AG04450 (cell line): ENCODE results near the gene ALG12. TPM values are rescaled to one million over a fixed set of nuclear protein-coding genes. Genes with fewer than 3 reads are reported as not detected.

Experiments used
- CTCF ChIA-PET: fragments of 300-600, 350-600 bp; formaldehyde crosslinking; extraction: SDS; loops from one replicate; lab custom pipeline; 2022; ENCODE audit warnings: antibody characterized with exemption, inconsistent platforms; lab: Charles Lee
- POLR2A ChIA-PET: fragments of 350-600 bp; formaldehyde crosslinking; extraction: SDS; loops from one replicate; lab custom pipeline; 2021; ENCODE audit warnings: antibody characterized with exemption, inconsistent platforms; lab: Yijun Ruan, JAX
- DNase-seq: peaks from one replicate; pipeline ENCODE4 v3.0.0-alpha.2; 2011; ENCODE audit warnings: low read depth, low spot score
- H3K27ac ChIP-seq: one replicate; pipeline ENCODE4 v1.5.1; 2012; ENCODE audit warnings: low read depth, low read length, control low read depth
- H3K27me3 ChIP-seq: one replicate; pipeline ENCODE4 v1.6.0; 2012; ENCODE audit warnings: low read length; ENCODE audit not compliant: control insufficient read depth, insufficient read depth
- H3K4me3 ChIP-seq: 2 replicates; pipeline ENCODE4 v1.5.1; 2011; ENCODE audit warnings: mild to moderate bottlenecking, low read depth, low read length, control low read depth
- H3K9me3 ChIP-seq: 2 replicates; pipeline ENCODE4 v1.5.1; 2012; ENCODE audit warnings: low read length; ENCODE audit not compliant: control insufficient read depth, insufficient read depth
- CTCF ChIP-seq: IDR thresholded peaks from 2 replicates; pipeline ENCODE4 v1.5.1; 2011; ENCODE audit warnings: low read depth, low read length, control low read depth, inconsistent platforms
- polyA plus RNA-seq: library from polyadenylated mRNA; depleted of rRNA; stranded (reverse); fragments of >200 nt; gene quantifications from 2 replicates; pipeline ENCODE4 v1.2.3, GENCODE V29; 2011

Gene ALG12
- polyA plus RNA-seq, 1 experiment = 5.6 TPM

- no peak for TF ChIP-seq CTCF
- ChIA-PET POLR2A (no interaction called here), CTCF (no interaction called here)
- Histone ChIP-seq H3K4me3 (no peak overlapping the region), H3K27ac (no peak overlapping the region), H3K27me3 (no peaks in the 10 kb centered on the region), H3K9me3 (no peaks in the 10 kb centered on the region; the same call in 1 of the 2 replicates)
- DNase-seq = no peak
Observed at GRCh38 chr22:49954354-49954753, 36.1 kb upstream of the ALG12 start.

DNA sequence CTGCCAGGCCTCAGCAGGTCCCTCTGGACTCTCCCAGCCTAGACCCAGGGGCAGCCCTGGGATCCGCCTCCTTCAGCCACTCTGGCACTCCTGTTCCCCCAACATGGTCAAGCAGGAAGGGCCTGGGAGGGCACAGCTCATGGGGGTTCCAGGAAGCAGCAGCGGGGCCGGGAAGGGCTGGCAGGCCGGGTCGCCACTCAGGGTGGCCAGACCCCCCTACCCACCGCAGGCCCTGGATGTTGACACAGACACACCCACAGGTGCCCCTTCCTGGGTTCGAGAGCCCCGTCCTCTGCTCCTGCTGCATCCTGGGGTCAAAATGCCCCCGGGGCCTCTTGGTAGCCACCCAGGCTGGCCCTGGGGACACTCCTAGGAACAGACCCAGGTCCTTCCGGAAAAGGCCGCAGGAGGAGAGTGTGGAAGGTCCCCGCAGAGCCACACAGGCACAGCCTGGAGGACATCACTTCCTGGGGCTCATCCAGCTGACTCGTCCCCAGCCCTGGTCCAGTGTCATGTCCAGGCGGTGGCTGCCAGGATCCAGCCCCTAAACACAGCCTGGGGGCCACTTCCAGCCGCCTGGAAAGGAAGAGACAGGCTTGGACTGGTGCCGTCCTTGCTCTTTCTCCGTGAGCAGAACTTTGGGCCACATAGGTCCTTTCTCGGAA lies 35.6 kb upstream of the ALG12 start:
- Histone ChIP-seq H3K27ac (no peak overlapping the region), H3K27me3 (no peaks in the 10 kb centered on the region), H3K4me3 (no peak overlapping the region), H3K9me3 (no peaks in the 10 kb centered on the region; the same call in 1 of the 2 replicates)
- CTCF ChIA-PET = no interaction called here
- TF ChIP-seq CTCF = no peak
- POLR2A ChIA-PET = no interaction called here
- DNase-seq = no peak

DNA sequence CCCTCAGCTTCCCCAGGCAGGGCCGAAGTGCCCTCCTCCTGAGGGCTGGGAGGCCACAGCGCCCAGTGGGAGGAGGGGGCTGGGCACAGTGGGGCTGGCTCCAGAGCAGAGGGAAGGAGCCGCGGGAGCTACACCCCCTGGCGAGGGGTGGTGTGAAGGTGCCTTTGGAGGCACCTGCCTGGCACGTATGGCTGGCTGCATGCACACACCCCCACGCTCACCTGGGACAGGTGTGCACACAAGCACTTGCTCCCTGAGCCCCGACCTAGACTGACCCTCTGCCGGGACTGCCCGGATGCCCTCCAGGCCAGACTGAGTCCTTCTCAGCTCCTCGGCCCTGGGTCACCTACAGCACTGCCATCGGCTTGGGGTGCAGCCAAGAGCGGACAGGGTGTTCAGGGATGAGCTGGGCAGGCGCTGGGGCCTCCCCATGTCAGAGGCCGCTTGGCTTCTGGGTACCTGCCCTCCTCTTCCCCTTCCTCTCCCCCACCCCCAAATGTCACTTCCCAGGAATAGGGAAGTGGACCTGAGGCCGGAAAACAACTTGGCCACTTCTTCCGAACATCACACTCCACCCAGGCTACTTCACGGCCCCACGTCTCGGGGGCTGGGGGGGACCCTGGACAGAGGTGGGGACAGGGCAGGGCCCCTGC lies 34.9 kb upstream of the ALG12 start:
- DNase-seq = no peak
- Histone ChIP-seq H3K27me3 (no peaks in the 10 kb centered on the region), H3K4me3 (no peak overlapping the region), H3K27ac (peak overlapping the region; percentile 87), H3K9me3 (no peaks in the 10 kb centered on the region; the same call in 1 of the 2 replicates)
- no peak for TF ChIP-seq CTCF
- CTCF ChIA-PET = no interaction called here
- POLR2A ChIA-PET = interaction anchor here (1.6 to 1.9 kb wide), 2 partner anchors 8 to 17 kb away, joined by 14 to 18 read pairs; partner anchors contain the start of gene PIM3

DNA sequence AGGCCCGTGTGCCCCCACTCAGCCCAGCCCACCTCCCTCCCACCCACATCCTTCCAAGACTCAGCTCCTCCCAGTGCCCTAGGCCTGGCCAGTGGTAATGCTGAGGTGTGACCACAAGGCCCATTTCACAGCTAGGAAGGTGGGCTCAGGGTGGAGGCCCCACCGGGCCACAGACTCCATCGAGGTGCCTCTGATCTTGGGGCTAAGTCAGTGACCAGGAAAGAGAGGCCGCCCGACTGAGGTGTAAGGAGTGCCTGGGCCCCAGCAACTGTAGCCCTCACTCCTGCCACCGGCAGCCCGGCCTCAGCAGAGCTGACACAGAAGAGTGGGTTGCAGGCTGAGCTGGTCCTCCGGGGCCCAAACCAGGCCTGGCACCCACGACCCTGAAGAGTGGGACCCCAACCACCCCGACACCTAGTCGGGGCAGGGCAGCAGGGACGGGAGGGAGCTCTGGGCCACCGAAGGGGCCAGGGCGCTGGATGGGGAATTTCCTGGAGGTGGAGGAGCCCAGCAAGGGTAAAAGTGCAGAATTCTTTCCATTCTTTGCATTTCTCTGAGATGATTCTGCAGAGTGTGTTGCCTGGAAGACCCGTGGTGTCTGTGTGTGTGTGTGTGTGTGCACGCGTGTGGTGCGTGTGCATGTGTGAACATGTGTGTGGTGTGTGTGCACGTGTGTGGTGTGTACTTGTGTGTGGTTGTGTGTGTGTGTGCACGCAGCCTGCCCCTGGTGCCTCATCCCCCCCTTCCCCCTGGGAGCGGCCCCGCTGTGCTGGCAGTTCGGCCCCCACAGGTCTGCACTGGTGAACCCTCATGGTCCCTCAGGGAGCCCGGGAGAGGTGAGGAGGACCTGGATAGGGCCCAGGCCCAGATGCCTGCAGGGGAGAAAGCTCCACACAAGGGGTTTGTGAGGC lies 34.0 kb upstream of the ALG12 start:
- Histone ChIP-seq H3K27me3 (no peaks in the 10 kb centered on the region), H3K4me3 (no peak overlapping the region), H3K9me3 (no peaks in the 10 kb centered on the region; the same call in 1 of the 2 replicates), H3K27ac (peak overlapping the region; percentile 87)
- no peak for TF ChIP-seq CTCF
- DNase-seq = peak; percentile 69
- ChIA-PET POLR2A (interaction anchor here (0.8 to 1.9 kb wide), 4 partner anchors 9 to 22 kb away, joined by 3 to 18 read pairs (median 10); partner anchors contain the start of gene PIM3), CTCF (interaction anchor here (1.4 to 1.8 kb wide), 2 partner anchors 22 to 78 kb away, joined by 4 to 6 read pairs; no protein-coding TSS in a partner anchor)
